SK-N-MC (cell line): ENCODE results near the gene C14orf132.

ENCODE experiments used
- EZH2 ChIP-seq: fragments of 200-600 bp; sonication (generic); IDR thresholded peaks from one replicate; pipeline ENCODE4 v1.6.1; 2017; ENCODE audit warnings: antibody characterized with exemption
- FOXP2 ChIP-seq: optimal IDR thresholded peaks from 2 replicates; pipeline ENCODE3; 2011; ENCODE audit warnings: mild to moderate bottlenecking, moderate library complexity; ENCODE audit not compliant: insufficient read depth; ENCODE audit errors: extremely low read length, control extremely low read depth
- POLR2AphosphoS5 ChIP-seq: IDR thresholded peaks from 2 replicates; pipeline ENCODE4 v1.6.1; 2012; ENCODE audit warnings: mild to moderate bottlenecking, low read depth, low read length, borderline replicate concordance

- TF ChIP-seq POLR2AphosphoS5 (no peak), EZH2 (no peak), FOXP2 (no peak)
Measured at GRCh38 chr14:96014176-96014575, 25.0 kb upstream of the C14orf132 start.
